HL-60 (cell line): Measurements from ENCODE around the gene PHLPP1.

ENCODE experiments used
- GABPA ChIP-seq: IDR thresholded peaks from 2 replicates; pipeline ENCODE4 v1.6.1; 2012; ENCODE audit warnings: low read depth
- POLR2AphosphoS5 ChIP-seq: IDR thresholded peaks from 2 replicates; pipeline ENCODE4 v1.6.1; 2012; ENCODE audit warnings: low read depth
- TF ChIP-seq, protein P1 (sequence below): IDR thresholded peaks from one replicate; pipeline ENCODE4 v1.5.1; 2011; ENCODE audit warnings: low read length, control low read depth, inconsistent platforms; ENCODE audit not compliant: insufficient read depth
- TF ChIP-seq, protein P2 (sequence below): IDR thresholded peaks from 2 replicates; pipeline ENCODE4 v1.6.1; 2012; ENCODE audit warnings: low read depth; ENCODE audit not compliant: insufficient replicate concordance

DNA sequence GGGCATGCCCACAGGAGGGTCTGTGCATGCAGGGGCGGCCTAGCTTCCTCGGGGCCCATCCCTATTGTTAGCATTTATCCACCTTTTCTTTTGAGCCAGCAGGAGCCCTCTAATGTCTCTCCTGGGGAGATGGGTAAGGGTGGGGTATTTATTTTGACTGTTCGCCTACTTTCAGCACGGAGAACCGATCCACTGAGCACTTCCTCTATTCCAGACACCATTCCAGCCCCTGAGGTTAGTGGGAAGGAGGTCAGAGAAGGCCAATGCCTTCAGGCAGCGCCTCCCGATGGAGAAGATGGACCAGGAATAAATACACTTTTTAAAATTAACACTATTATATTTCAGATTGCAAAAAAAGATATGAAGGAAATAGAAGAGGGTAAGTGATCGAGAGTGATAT lies 276.0 kb downstream of the PHLPP1 start:
- TF ChIP-seq, protein P1, sequence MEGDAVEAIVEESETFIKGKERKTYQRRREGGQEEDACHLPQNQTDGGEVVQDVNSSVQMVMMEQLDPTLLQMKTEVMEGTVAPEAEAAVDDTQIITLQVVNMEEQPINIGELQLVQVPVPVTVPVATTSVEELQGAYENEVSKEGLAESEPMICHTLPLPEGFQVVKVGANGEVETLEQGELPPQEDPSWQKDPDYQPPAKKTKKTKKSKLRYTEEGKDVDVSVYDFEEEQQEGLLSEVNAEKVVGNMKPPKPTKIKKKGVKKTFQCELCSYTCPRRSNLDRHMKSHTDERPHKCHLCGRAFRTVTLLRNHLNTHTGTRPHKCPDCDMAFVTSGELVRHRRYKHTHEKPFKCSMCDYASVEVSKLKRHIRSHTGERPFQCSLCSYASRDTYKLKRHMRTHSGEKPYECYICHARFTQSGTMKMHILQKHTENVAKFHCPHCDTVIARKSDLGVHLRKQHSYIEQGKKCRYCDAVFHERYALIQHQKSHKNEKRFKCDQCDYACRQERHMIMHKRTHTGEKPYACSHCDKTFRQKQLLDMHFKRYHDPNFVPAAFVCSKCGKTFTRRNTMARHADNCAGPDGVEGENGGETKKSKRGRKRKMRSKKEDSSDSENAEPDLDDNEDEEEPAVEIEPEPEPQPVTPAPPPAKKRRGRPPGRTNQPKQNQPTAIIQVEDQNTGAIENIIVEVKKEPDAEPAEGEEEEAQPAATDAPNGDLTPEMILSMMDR, result no peak
- TF ChIP-seq POLR2AphosphoS5 (no peak), GABPA (no peak)
- TF ChIP-seq, protein P2, sequence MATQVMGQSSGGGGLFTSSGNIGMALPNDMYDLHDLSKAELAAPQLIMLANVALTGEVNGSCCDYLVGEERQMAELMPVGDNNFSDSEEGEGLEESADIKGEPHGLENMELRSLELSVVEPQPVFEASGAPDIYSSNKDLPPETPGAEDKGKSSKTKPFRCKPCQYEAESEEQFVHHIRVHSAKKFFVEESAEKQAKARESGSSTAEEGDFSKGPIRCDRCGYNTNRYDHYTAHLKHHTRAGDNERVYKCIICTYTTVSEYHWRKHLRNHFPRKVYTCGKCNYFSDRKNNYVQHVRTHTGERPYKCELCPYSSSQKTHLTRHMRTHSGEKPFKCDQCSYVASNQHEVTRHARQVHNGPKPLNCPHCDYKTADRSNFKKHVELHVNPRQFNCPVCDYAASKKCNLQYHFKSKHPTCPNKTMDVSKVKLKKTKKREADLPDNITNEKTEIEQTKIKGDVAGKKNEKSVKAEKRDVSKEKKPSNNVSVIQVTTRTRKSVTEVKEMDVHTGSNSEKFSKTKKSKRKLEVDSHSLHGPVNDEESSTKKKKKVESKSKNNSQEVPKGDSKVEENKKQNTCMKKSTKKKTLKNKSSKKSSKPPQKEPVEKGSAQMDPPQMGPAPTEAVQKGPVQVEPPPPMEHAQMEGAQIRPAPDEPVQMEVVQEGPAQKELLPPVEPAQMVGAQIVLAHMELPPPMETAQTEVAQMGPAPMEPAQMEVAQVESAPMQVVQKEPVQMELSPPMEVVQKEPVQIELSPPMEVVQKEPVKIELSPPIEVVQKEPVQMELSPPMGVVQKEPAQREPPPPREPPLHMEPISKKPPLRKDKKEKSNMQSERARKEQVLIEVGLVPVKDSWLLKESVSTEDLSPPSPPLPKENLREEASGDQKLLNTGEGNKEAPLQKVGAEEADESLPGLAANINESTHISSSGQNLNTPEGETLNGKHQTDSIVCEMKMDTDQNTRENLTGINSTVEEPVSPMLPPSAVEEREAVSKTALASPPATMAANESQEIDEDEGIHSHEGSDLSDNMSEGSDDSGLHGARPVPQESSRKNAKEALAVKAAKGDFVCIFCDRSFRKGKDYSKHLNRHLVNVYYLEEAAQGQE, result no peak
